Activated CD4-positive, CD25-positive, alpha-beta regulatory T cell treated with anti-CD3 and anti-CD28 coated beads, Interleukin-2, amount 50 U/mL, for 16 hours (primary cell): Measurements from ENCODE around the gene HGD.
"Not testable (repeated sequence)": the region's sequence is repeated elsewhere in the genome, so short reads cannot be mapped to it uniquely, and the experiment has no call there.

ENCODE experiments used
- DNase-seq: peaks from one replicate; pipeline ENCODE4 v3.0.0-alpha.2; 2020; ENCODE audit warnings: low read depth, low spot score

HGD gene

DNA sequence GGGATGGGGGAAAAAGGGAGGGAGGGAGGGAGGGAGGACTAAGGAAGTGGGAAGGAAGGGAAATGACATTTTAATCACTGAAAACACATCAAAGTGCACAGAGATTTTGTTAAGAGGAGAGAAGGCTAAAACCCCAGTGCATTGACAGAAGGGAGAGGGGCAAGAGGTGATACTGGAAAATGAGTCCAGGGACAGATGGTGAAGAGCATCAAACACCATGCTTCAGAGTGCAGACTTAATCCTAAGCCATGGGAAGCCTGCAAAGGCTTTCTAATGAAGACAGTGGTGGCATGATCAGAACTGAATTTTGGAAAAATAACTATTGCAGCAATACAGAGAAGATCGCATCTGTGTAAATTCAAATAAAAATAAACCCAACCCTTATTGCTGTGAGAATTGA, 41.8 kb downstream of the HGD start:
- DNase-seq, result no peak

DNA sequence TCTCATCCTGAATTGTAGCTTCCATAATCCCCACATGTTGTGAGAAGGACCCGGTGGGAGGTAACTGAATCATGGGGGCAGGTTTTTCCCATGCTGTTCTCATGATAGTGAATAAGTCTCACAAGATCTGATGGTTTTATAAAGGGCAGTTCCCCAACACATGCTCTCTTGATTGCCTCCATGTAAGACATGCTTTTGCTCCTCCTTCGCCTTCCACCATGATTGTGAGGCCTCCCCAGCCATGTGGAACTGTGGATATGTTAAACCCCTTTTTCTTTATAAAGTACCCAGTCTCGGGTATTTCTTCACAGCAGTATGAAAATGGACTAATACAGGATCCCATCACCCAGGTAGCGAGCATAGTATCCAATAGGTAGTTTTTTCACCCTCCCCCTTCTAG, 43.2 kb downstream of the HGD start:
- DNase-seq, result not testable (repeated sequence)

DNA sequence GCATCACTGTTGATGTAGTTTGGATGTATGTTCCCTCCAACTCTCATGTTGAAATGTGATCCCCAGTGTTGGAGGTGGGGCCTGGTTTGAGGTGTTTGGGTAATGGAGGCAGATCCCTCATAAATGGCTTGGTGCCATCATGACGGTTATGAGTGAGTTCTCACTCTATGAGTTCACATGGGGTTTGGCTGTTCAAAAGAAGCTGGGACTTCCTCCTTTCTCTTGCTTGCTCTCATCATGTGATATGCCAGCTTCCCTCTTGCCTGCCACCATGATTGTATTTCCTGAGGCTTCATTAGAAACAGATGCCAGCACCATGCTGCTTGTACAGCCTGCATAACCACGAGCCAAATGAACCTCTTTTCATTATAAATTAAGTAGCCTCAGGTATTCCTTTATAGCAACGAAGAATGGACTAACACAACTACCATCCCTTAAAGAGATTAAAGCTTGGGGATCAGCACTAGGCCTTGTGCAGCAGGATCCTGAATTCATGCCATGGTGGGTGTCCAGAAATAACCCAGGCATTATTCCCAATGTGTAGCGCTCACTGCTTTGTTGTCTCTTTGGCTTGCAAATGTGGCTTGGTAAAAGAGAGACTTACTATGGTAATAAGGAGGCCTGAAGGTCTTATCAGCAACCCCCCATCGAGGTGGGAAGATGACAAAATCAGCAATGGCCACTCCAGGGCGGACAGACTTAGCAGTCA, 44.0 kb downstream of the HGD start:
- no peak for DNase-seq

DNA sequence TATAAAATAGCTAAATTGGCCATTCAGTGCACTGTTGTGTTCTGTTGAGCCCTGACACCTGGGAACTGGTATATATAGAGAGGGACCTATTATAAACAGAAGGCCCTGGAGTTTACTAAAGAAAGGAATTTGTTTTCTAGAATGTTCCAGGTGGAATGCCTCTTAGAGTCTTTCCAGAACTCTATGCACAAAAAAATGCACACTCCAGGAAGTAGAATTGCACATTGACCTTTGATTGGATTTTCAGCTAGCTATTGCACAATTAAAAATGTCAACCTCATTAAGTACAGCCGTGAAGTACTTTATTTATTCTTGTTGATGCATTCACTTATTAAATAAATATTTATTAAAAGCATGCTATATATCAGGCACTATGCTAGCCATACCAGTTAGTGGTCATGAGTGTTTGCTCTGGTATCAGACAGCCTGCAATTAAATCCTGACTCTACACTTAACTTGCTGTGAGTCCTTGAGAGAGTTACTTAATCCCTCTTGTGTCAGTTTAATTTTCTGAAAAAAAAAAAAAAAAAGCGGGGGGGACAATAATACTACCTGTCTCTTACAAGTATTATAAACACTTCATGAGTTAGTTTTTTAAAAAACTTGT, 45.1 kb downstream of the HGD start:
- DNase-seq, result no peak

DNA sequence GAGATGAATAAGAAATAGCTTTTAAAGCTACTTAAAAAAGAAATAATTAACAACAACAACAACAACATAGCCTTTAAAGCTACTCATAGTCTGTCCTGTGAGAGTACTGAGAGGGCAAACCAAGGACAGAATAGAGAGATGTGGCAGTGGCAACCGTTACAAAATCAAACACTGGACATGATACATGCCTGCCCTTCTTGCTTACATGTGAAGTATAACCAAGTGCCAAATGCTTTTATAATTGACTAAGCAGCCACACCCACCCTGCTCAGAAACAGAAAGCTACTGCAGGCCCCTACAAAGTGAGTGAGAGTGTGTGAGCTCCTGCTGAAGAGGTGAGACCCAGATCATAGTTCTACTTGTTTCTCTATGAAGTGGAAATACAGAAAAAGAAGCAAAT, 47.5 kb downstream of the HGD start:
- no peak for DNase-seq

DNA sequence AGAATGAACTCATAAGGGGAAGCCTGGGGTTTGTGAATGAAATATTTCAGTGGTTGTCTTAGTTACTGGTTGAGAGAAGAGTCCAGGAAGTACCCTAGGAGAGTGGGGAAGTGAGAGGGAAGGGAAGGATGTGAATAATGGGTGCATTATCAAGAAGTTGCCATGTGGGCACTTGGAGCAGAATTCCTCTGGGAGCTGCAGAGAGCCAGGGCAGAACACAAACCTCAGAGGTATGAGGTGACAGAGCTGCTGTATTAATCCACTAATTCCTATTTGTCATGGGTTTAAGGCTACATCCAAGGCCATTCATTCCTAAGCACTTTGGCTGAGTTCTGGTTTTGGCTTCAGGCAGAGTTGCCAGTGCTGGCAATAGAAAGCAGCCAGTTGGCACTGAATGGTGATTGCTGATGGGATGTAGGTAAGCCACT, 56.9 kb downstream of the HGD start:
- DNase-seq, result no peak

DNA sequence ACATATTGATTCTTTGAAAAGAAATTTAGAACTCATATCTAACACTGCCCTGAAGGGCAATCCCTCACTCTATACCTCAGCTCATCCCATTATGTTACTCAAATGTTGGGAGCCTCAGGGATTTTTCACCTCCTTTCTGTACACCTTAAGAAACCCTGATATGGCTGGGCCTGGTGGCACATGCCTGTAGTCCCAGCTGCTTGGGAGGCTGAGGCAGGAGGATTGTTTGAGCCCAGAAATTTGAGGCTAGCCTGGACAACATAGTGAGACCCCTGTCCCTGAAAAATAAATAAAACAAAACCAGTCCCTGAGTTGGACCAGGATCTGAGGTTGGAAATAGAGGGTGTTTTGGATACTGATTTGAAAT, 58.3 kb downstream of the HGD start:
- no peak for DNase-seq

DNA sequence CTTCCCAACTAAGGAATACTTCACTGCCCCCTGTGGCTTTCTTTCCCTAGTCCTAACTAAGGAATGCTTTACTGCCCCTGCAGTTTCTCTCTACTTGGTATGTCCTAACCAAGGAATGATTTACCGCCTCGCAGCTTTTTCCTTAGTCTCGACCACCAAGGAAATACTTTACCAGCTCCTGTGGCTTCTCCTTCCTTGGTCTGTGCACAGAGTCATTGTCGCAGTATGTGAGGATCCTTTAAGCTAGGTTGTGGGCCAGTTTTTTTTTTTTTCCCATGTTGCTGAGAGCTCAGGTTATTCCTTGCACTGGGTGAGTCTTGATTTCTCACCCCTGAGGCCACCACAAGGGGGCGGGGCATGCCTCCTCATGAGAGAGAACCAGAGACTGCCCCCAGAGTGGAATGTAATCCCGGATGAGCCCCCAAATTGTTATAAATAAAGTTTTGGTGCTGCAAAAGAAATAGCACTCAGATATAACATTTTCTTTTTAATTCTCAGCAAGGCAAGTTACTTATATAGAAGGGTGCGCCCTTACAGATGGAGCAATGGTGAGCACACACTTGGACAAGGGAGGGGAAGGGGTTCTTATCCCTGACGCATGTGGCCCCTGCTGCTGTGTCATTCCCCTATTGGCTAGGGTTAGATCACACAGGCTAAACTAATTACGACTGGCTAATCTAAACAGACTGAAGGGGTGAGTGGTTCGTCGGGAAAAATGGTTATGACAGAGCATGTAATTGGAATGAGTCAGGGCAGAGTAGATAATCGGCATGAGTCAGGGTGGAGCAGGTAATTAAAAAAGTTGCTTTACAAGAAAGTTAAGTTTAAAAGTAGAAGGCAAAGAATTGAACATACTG, 58.9 kb downstream of the HGD start:
- no peak for DNase-seq

DNA sequence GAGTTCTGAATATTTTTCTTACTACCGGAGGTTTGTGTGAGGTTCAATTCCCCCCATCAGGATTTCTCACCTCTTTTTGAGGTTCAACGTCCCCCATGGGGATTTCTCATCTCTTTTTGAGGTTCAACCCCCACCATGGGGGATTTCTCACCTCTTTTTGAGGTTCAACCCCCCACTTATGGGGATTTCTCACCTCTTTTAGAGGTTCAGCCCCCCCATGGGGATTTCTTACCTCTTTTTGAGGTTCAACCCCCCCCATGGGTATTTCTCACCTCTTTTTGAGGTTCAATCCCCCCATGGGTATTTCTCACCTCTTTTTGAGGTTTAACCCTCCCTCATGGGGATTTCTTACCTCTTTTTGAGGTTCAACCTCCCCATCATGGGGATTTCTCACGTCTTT, 59.6 kb downstream of the HGD start:
- DNase-seq, result no peak

DNA sequence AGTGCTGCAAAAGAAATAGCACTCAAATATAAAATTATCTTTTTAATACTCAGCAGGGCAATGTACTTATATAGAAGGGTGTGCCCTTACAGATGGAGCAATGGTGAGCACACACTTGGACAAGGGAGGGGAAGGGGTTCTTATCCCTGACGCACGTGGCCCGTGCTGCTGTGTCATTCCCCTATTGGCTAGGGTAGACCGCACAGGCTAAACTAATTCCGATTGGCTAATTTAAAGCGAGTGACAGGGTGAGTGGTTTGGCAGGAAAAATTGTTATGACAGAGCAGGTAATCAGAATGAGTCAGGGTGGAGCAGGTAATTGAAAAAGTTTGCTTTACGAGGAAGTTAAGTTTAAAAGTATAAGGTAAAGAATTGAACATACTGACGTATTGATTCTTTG, 65.3 kb downstream of the HGD start:
- not testable (repeated sequence) for DNase-seq

DNA sequence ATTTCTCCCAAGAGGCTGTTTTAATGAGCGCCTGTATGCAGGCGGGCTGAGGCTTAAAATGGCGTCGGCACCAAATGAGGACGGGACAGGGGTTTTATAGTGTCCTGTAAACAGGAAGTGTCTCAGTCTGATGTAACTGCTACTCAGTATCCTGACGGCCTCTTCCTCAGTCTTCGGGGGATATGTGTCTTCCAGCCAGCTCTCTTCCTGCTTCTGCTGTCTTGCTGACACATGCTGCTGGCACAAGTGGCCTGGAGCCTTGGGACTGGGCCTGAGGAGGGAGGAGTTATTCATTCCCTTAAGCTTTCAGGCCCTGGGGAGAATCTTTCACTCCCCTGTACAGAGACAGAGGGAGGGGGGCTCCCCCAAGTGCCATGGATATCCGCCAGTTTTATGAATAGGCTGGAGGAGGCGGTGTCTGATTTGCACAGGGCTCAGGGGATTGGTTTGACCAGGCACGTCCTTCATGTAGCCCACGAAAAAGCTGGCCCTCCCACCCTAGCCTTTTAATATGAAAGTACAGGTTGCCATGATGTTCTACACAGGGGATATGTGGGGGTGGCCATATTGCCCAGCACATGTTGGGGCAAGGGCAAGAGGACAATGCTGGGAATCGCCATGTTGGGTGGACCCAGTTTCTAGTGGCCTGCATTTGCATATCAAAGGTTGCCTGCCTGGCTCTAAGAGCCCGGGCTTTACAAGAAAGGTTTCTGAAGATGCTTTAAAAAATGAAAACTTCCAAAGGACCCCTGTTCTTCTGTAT, 66.0 kb downstream of the HGD start:
- DNase-seq, result no peak

DNA sequence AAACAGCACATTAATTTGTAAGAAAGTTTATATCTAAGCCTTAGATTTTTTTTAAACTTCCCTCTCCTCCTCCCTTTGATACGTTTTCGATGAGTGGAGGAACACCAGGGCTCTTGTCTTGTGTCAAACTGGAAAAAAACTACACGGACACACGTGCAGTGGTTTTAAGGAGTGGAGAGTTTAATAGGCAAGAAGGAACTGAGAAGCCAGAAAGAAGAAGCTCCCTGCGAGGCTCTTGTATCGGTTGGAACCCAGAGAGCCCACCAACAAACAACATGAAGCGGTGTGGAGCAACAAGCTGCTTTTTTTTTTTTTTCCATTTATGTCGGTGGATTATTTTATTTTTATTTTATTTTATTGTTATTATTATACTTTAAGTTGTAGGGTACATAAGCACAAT, 67.3 kb downstream of the HGD start:
- no peak for DNase-seq

DNA sequence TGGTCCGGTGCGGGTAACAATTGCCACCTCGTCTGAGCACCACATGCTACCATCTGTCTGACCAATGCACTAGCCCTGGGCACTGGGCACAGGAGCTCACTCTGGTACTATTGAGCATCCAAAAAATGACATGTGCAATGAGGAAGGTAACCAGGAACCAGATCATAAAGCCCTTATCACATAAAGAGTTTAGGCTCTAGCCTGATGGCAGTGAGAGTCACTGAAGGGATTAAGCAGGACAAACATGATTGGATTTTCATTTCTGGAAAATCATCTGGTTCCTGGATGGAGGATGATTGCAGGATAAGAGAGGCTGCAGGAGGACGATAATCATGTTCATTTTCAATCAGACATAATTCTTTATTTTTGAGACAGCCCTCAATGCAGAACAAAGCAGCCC, 73.5 kb downstream of the HGD start:
- DNase-seq, result no peak

DNA sequence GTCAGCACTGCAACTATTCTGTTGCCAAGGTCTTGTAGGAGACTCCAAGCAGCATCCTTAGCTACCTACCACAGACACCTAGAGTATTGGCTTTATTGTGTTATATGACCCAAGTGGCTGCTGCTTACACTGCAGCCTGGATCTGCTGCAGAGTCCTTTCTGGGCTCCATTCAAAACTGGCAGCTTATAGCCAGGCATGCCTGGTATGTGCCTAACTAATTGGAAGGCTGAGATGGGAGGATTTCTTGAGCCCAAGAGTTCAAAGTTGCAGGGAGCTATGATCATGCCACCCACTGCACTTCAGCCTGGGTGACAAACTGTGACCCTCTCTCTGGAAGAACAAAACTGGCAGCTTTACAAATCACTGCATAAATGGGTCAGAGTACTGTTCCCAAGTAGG, 77.3 kb downstream of the HGD start:
- no peak for DNase-seq

DNA sequence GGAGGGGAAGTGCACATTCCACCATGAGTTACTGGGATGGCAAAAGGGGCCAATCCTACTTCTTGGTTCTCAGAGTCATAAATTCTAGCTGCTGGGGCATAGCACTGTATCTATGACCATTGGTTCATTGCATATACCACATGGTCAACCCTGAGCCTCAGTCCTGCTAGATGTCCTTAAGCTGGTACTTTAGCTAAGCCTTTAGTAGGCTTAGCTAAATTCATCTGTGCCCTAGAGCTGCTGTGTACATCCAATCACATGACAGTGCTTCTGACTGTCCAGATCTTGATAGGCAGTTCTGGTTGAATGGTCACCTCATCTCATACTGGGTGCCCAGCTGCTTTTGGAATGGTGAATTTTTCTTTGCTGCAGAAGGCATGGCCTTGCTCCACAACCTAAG, 77.7 kb downstream of the HGD start:
- no peak for DNase-seq

DNA sequence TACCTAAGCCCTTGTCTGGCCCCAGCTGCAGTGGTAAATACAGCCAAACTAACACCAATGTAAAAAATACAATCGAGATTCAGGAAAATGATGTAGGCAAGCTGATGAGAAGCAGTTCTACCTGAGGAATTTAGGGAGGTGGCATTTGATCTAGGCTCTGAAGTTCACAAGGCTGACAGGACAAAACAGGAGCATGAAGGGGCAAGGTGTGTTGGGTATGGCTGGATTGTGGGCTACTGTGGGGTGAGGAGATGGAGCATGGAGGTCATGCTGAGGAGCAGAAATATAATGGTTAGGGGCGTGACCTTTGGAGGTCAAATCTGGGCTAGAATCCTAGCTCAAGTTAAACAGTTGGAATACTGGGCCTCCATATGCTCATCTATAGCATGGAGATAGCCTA, 79.4 kb downstream of the HGD start:
- DNase-seq, result no peak

DNA sequence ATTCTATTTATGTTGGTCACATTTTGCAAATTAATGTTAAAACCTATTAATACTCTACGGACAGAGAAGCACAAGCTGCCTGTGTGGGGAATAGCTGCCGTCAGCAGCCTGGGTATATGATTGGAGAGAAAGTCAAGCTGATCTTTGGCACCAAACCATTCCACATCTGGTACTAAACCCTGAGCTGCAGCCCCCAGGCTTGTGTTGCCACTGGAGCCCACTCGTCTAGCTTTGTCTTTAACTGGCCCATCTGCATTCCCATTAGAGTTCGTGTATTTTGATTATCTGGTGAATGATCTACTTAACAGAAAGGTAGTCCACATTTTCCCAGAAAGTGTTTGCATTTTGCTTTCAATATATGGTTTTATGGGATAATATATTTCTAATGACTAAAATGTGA, 80.5 kb downstream of the HGD start:
- DNase-seq, result no peak

DNA sequence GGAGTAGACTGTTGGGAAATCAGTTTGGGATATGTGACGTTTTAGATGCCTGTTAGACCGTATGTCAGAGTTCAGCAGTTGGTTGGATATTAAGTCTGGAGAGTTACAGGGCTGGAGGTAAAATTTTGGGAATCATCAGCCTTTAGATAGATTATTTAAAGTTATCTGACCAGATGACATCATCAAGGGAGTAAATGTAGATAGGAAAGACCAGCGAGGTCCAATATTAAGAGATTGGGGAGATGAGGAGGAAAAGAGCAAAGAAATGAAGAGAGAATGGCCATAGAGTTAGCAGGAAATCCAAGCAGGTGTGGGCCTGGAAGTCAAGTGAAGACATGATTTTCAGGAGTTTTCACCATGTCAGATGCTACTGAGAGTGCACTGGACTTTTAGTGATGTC, 82.8 kb downstream of the HGD start:
- no peak for DNase-seq

DNA sequence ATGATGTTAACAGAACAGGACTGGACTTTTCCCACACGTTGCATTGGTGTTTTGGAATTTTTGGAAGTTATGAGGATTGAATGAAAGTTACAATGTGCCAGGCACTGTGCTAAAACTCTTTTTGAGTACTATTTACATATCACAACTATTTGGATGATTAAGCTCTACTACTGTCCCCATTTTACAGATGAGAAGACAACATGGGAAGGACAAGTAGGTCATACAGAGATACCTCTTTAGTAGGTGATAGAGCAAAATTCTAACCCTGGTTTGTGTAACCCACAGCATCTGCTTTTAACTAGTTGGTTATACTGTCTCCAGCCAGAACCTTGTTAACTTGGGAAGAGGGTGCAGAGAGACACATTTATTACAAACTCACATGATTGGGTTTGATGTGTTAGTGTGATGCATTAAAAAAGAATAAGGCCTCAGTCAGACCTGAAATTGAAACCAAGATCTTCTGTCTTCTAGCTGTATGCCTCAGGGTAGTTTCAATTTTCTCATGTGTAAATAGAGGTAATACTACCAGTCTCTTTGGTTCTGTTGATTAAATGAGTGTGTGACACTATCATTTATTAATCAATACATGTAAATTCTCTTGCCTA, 84.5 kb downstream of the HGD start:
- DNase-seq, result no peak

DNA sequence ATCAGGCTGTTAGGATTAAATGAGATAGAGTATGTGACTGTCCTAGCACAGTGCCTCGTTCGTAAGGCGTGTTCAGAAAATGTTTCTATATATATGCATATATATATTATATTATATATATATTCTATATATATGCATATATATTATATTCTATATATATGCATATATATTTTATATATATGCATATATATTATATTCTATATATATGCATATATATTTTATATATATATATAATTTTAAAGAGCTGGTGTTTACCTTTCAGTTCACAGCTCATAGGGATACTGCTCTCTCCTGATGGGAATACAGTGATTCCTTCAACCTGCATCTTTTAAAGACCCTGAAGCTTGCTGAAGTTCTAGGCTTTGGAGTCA, 85.2 kb downstream of the HGD start:
- no peak for DNase-seq

DNA sequence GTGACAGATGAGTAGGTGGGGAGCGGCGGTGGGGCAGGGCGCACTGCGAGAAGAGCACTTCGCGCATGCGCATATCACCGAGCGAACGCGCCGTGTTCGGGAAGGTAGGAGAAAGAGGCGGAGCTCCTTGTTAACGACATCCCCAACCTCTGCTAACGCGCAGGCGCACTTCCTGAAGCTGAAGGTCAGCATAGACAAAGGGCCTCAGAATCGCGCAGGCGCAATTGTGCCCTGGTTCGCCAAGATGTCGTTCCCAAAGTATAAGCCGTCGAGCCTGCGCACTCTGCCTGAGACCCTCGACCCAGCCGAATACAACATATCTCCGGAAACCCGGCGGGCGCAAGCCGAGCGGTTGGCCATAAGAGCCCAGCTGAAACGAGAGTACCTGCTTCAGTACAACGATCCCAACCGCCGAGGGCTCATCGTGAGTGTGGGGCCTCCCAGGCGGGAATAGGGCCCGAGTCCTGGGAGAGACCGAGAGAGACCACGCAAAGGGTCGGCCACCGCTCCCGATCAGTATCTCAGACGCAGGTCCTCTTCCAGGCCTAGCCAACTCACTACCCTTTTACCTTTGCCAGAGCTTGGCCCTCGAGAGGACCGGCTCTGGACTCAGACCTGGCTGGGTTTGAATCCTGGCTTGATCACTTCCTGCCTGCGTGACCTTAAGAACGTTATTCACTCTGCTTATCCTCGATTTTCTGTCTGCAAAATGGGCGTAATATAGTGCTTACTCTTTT, 85.8 kb downstream of the HGD start, which contains the start of gene NDUFB4:
Gene NDUFB4, plus strand, starts transcription at position 221 of the 737 bp plus-strand sequence. Its CDS starts 24 bp downstream, at position 245.
- peak; percentile 92 for DNase-seq
